ENCODE measurements around the gene RAB11FIP2.

RAB11FIP2 gene

GRCh38 chr10:118034791-118035261, 11.9 kb downstream of the RAB11FIP2 start:
- DNase-seq (ENCODE audit: low read depth) = no peak

GRCh38 chr10:118033905-118034304, 12.8 kb downstream of the RAB11FIP2 start:
- no peak for DNase-seq (ENCODE audit: low read depth)

DNA sequence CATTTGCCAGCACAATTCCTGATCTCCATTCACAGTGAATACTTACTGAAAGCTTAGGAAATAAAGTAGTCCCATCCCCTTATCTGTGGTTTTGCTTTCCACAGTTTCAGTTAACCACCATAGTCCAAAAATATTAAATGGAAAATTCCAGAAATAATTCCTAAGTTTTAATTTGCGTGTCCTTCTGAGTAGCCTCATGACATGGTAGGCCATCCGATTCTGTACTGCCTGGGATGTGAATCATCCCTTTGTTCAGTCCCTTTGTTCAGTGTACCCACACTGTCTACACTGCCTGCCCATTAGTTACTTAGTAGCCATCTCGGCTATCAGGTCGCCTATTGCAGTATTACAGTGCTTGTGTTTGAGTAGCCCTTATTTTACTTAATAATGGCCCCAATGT, 14.2 kb downstream of the RAB11FIP2 start:
- DNase-seq (ENCODE audit: low read depth) = no peak

DNA sequence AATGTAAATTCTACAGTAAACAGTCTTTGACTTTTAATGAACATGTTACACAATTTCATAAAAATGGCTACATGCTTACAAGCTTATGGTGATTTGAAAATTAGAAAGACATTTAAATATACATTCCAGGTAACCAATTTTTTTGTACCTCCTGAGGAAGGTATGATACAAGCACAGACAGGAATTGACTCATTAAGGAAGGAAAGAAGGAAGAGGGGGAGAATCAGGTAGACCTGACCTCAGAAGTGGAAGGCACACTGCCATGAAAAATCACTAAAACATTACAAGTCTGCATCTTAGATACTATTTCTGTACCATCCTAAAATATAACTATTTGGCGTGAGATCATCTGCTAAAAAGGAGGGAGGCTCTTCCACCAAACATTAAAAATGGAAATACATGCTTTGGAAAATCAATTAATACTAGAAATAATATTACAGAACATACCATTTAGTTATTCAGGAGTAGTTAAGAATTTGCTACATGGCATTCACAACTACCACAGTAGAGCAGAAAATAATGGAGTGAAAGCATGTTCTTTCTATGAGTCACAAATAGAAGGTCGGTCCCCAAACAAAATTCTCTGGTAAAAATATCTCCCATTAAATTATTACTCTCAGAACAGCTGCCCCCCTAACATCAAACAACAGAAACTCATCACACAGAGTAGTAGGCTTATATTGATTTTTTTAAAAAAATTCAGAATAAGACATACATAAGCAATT, 15.2 kb downstream of the RAB11FIP2 start:
- no peak for DNase-seq (ENCODE audit: low read depth)

GRCh38 chr10:118028619-118029018, 18.1 kb downstream of the RAB11FIP2 start:
- DNase-seq (ENCODE audit: low read depth) = no peak

DNA sequence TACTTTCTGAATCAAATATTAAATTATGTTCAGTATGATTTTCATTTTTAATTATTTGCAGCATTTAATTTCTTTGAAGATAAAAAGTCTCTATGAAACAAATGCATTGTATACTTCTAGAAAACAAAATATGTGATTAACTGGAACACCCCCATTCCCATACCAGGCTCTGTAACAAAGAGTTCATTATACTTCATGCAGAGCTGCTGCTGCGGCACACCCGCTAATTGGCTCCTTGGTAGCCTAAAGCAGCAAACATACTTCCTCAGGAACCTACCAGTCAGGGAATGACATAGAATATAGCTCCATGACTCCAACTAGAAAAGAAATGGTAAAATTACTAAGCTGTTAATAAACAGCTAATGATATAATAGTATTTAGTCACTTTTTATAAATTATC, 19.3 kb downstream of the RAB11FIP2 start:
- no peak for DNase-seq (ENCODE audit: low read depth)

- DNase-seq (ENCODE audit: low read depth) = no peak
Measured at GRCh38 chr10:118026936-118027335, 19.8 kb downstream of the RAB11FIP2 start.

DNA sequence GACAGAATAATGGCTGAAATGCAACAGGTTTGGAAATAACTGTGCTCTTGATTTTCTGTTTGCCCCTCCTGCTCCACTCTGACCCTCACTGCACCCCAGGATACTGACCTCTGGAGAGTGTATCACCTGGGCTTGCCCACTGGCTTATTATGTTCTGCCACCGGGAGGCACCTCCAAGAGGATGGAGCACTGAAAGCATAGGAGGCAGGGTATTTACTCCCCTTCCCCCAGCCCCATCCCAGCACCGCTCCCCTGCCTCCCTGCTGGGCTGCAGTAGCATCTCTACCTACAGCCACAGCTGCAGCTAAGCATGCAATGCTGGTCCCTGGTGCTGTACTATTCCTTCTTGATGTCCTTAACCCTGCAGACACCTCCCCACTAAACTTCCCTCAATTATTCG, 26.4 kb downstream of the RAB11FIP2 start:
- DNase-seq (ENCODE audit: low read depth) = no peak

- DNase-seq (ENCODE audit: low read depth) = no peak
Measured at GRCh38 chr10:118017850-118018249, 28.9 kb downstream of the RAB11FIP2 start.

DNA sequence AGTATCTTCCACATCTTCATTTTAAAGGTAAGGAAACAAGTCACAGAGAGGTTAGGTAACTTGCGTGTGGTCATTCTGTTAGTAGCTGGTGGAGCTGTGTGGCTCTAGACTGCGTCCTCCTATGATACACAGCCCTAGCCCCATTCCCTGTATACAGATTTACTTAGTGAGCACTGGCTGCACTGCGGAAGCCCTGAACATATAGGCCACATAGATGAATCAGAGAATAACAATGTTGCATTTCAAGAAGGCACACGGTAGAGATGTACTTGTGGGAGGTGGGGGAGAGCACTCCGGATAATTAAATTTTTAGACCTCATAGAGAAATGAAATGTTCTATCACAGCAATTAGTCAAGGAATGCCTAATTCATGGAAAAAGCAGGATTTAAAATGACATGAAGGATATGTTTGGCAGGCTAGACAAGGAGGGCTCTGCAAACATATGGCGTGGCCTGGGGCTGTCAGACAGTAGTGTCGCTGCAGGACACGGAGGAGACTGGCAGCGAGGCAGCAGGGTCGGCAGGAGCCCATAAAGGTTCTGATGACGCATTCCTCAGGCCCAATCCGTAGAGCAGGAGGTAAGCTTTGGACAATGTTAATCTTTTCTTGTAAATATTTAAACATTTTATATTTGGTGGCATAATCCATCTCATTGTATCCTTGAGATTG, 29.5 kb downstream of the RAB11FIP2 start:
- DNase-seq (ENCODE audit: low read depth) = no peak

DNA sequence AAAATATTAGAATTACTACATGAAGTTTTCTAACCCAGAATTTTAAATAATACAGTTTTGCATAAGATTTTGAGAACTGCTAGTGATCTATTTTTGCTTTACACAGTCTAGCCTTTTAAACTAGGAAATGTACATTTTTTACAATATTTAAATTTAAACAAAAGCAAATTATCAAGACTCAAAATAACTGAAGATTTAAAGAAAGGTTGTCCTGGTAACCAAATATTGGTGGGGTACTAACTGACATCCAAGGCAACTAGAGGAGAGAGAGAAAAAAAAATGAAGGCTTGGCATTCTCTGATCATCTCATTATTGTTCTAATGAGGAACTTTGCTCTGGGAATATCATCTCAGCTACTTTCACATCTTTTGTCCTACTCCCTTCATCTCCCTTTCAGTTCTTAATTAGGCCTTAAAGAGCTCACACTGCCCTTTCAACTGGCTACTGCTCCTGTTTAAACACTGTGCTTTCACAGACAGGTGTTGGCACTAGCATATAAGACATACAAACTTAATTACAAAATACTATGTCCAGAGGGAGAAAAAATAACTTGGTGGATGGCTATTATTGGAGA, 33.7 kb downstream of the RAB11FIP2 start:
- DNase-seq (ENCODE audit: low read depth) = no peak

GRCh38 chr10:118007773-118008172, 39.0 kb downstream of the RAB11FIP2 start:
- DNase-seq (ENCODE audit: low read depth) = no peak

- DNase-seq (ENCODE audit: low read depth) = no peak
Measured at GRCh38 chr10:118003126-118003525, 43.6 kb downstream of the RAB11FIP2 start.

- DNase-seq (ENCODE audit: low read depth) = peak; percentile 69
Measured at GRCh38 chr10:118002581-118002980, 44.2 kb downstream of the RAB11FIP2 start.

DNA sequence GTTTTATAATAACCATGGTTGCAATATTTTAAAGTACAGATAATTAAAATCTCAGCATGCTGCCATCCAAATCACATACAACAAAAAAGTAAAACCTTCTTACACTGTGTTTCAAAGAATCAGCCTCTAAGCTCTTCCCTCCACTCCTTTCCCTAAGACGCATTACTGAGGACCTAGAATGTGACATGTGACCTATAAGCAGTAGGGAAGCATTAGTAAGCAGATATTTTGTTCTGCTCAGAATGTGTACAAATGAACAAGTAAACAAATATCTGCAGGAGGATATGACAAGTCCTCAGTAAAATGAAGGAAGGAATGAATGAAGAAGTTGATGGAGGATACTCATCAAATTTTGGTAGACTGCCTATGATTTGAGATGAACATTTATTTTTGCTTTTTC, 49.1 kb downstream of the RAB11FIP2 start:
- DNase-seq (ENCODE audit: low read depth) = no peak

- no peak for DNase-seq (ENCODE audit: low read depth)
Measured at GRCh38 chr10:117996709-117997108, 50.0 kb downstream of the RAB11FIP2 start.

GRCh38 chr10:117994771-117995170, 52.0 kb downstream of the RAB11FIP2 start:
- DNase-seq (ENCODE audit: low read depth) = no peak

GRCh38 chr10:117993166-117993565, 53.6 kb downstream of the RAB11FIP2 start:
- DNase-seq (ENCODE audit: low read depth) = no peak

DNA sequence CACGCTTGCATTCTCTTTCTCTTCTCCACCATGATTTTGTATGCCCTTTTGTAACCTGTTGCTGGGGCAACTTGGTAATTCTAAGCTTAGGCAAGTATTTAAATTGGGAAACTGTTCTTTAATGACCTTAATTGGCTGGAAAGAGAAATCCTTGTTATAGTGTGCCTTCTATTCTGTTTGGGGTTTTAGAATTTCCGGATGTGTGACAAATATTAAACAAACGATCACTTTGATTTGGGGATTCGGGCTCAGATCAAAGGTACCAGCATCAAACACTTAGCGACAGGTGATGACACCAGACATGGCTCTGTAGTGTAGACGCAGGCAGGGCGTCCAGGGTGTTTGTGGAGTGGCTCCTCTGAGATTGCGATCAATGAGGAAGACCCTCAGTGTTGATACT, 55.0 kb downstream of the RAB11FIP2 start:
- no peak for DNase-seq (ENCODE audit: low read depth)

DNA sequence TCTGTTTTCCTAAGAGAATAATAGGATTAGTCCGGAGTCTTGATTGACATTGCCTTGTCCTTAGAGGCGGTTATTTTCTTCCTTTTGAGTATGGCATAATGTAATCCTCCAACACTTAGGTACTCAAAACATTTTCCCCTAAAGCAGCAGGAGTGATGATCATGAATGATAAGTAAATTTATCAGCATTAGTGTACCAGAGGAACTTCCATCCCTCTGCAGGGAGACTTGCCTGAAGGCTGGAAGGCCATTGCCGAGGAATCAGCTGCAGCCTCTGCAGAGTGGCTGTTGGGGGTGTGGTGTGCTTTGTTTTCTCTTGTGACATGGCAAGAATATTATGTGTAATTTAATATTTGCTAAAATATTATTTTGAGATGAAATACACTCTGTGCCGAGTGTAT, 56.8 kb downstream of the RAB11FIP2 start:
- no peak for DNase-seq (ENCODE audit: low read depth)

DNA sequence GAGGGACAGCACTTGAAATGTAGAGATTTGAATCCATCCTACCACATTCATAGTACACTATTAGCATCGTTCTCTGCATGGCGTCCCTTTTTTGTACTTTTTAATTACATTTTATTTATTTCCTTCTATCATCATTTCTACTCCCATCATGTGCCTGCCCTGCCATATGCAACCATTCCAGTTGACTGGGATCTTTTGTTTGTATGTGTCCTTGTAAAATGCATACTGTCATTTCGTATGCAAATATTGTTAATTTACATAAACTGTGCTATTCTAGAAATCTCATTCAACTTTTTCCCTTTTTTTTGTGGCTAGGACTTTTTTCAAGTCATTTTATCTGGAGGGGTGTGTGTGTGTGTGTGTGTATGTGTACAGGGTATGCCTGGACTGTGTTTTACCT, 57.9 kb downstream of the RAB11FIP2 start:
- DNase-seq (ENCODE audit: low read depth) = no peak

GRCh38 chr10:117987244-117987909, 59.4 kb downstream of the RAB11FIP2 start:
- no peak for DNase-seq (ENCODE audit: low read depth)

DNA sequence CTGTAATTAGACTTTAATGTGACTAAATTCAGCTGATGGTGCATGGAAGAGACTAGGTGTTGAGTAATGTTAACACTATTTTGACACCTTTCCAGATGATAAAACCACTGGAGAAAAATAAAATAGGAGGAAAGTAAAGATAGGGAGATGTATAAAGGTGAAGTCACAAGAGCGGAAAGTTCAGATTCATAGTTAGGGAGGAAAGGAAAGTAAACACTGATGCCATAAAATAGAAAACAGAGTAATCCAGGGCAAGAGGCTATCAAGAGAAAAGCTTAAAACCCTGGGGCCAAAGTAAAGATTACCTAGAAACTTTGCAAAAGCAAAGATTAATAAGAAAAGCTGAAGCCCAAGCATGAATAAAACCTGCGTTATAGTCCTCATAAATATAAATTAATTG, 62.8 kb downstream of the RAB11FIP2 start:
- no peak for DNase-seq (ENCODE audit: low read depth)

Measured in fibroblast of the conjunctiva (primary cell).